Stomach (tissue), 4 donors: ENCODE results near the gene MMD.

Experiments
- CTCF ChIP-seq, 7 experiments: fragments of 450-650 bp in 4 of 7; fragments of 200-600 bp in 3 of 7; sonication (generic) in 3 of 7; IDR thresholded peaks; one replicate each; pipeline ENCODE4 v1.5.1; 2016 to 2019; ENCODE audit warnings: antibody characterized with exemption in 7 of 7, control low read depth in 2 of 7, mild to moderate bottlenecking in 1 of 7
- POLR2A ChIP-seq, 4 donors: fragments of 450-650 bp; IDR thresholded peaks; one replicate each; pipeline ENCODE4 v1.6.1; 2016; ENCODE audit warnings: antibody characterized with exemption in 4 of 4, control low read depth in 2 of 4, mild to moderate bottlenecking in 1 of 4, moderate library complexity in 1 of 4

DNA sequence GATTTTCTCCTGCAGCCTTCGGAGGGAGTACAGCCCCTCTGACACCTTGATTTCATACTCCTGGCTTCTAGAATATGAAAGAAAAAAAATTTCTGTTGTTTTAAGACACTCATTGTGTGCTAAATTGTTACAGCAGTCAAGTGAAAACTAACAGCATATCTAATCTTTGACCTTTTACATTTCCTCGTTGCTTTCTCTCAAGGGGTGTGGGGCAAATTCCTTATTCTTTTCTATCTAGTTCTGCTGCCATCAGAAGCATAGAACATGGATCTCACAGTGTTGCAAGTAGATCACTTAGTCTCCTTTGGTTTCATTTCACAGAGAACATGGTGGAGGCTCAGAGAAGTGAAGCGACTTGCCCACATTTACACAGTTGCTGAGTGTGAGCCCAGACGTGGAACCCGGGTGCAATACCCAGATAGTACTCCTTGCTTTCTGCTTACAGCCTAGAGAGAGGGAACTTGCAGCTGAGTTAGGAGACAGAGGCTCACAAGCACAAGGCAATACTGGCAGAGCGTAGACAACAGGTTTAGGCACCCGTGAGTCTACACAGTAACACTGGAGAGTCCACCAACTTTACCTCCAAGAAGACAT, 28.7 kb upstream of the MMD start:
- TF ChIP-seq CTCF (IDR thresholded peaks at IDR 0.05) = no peak
- no peak for TF ChIP-seq POLR2A (IDR thresholded peaks at IDR 0.05)
